ENCODE data around the gene CACFD1. TPM values are rescaled to one million over a fixed set of nuclear protein-coding genes. Genes with fewer than 3 reads are reported as not detected.

The CACFD1 gene
- polyA plus RNA-seq, 1 donor, result 27.3 TPM

GRCh38 chr9:133491656-133491925 is 31.8 kb downstream of the CACFD1 start:
- H3K27ac ChIP-seq (ENCODE audit: low read length), result no peak overlapping the region
- WGBS (ENCODE audit: insufficient coverage, low lambda C conversion rate), result no CpG with 5 or more reads among the region's 8 CpGs
- no peak overlapping the region for H3K4me3 ChIP-seq (ENCODE audit: low read length)
- no peaks in the 10 kb centered on the region for H3K9me3 ChIP-seq (ENCODE audit: control insufficient read depth, low read depth, low read length)
- H3K27me3 ChIP-seq (ENCODE audit: control insufficient read depth, insufficient read depth, low read length), result peaks cover 3% of the 10 kb centered on the region
- H3K4me1 ChIP-seq (ENCODE audit: control insufficient read depth, insufficient read depth, low read length), result peaks cover under 1% of the 10 kb centered on the region
- no peak for DNase-seq
- H3K36me3 ChIP-seq (ENCODE audit: control insufficient read depth, insufficient read depth, low read length), result no peaks in the 10 kb centered on the region

GRCh38 chr9:133492061-133493021 is 32.6 kb downstream of the CACFD1 start:
- H3K36me3 ChIP-seq (ENCODE audit: control insufficient read depth, insufficient read depth, low read length), result no peaks in the 10 kb centered on the region
- no peaks in the 10 kb centered on the region for H3K9me3 ChIP-seq (ENCODE audit: control insufficient read depth, low read depth, low read length)
- DNase-seq, result no peak
- H3K4me1 ChIP-seq (ENCODE audit: control insufficient read depth, insufficient read depth, low read length), result peaks cover 2% of the 10 kb centered on the region
- no peak overlapping the region for H3K4me3 ChIP-seq (ENCODE audit: low read length)
- no peak overlapping the region for H3K27ac ChIP-seq (ENCODE audit: low read length)
- H3K27me3 ChIP-seq (ENCODE audit: control insufficient read depth, insufficient read depth, low read length), result peaks cover 3% of the 10 kb centered on the region
- no CpG with 5 or more reads among the region's 33 CpGs for whole genome bisulfite sequencing (ENCODE audit: insufficient coverage, low lambda C conversion rate)

- Histone ChIP-seq H3K27me3 (ENCODE audit: control insufficient read depth, insufficient read depth, low read length) (peaks cover 3% of the 10 kb centered on the region), H3K36me3 (ENCODE audit: control insufficient read depth, insufficient read depth, low read length) (no peaks in the 10 kb centered on the region), H3K4me1 (ENCODE audit: control insufficient read depth, insufficient read depth, low read length) (peaks cover 2% of the 10 kb centered on the region), H3K27ac (ENCODE audit: low read length) (no peak overlapping the region), H3K9me3 (ENCODE audit: control insufficient read depth, low read depth, low read length) (no peaks in the 10 kb centered on the region), H3K4me3 (ENCODE audit: low read length) (no peak overlapping the region)
- no peak for DNase-seq
- WGBS (ENCODE audit: insufficient coverage, low lambda C conversion rate), result no CpG with 5 or more reads among the region's 11 CpGs
Observed at GRCh38 chr9:133493428-133493827, 33.6 kb downstream of the CACFD1 start.

GRCh38 chr9:133493845-133494540 is 34.2 kb downstream of the CACFD1 start:
- no CpG with 5 or more reads among the region's 23 CpGs for WGBS (ENCODE audit: insufficient coverage, low lambda C conversion rate)
- no peak for DNase-seq
- no peak overlapping the region for H3K27ac ChIP-seq (ENCODE audit: low read length)
- no peaks in the 10 kb centered on the region for H3K36me3 ChIP-seq (ENCODE audit: control insufficient read depth, insufficient read depth, low read length)
- peaks cover 2% of the 10 kb centered on the region for H3K4me1 ChIP-seq (ENCODE audit: control insufficient read depth, insufficient read depth, low read length)
- peaks cover 6% of the 10 kb centered on the region for H3K27me3 ChIP-seq (ENCODE audit: control insufficient read depth, insufficient read depth, low read length)
- no peak overlapping the region for H3K4me3 ChIP-seq (ENCODE audit: low read length)
- no peaks in the 10 kb centered on the region for H3K9me3 ChIP-seq (ENCODE audit: control insufficient read depth, low read depth, low read length)

GRCh38 chr9:133494636-133495326 is 35.0 kb downstream of the CACFD1 start:
- no peak overlapping the region for H3K4me3 ChIP-seq (ENCODE audit: low read length)
- peaks cover 9% of the 10 kb centered on the region for H3K27me3 ChIP-seq (ENCODE audit: control insufficient read depth, insufficient read depth, low read length)
- no CpG with 5 or more reads among the region's 24 CpGs for WGBS (ENCODE audit: insufficient coverage, low lambda C conversion rate)
- H3K27ac ChIP-seq (ENCODE audit: low read length), result no peak overlapping the region
- DNase-seq, result no peak
- peaks cover 4% of the 10 kb centered on the region for H3K4me1 ChIP-seq (ENCODE audit: control insufficient read depth, insufficient read depth, low read length)
- no peaks in the 10 kb centered on the region for H3K9me3 ChIP-seq (ENCODE audit: control insufficient read depth, low read depth, low read length)
- H3K36me3 ChIP-seq (ENCODE audit: control insufficient read depth, insufficient read depth, low read length), result no peaks in the 10 kb centered on the region

- WGBS (ENCODE audit: insufficient coverage, low lambda C conversion rate), result 100% methylated on average over 1 of the region's 24 CpGs
- no peaks in the 10 kb centered on the region for H3K9me3 ChIP-seq (ENCODE audit: control insufficient read depth, low read depth, low read length)
- no peak for DNase-seq
- no peak overlapping the region for H3K4me3 ChIP-seq (ENCODE audit: low read length)
- H3K27me3 ChIP-seq (ENCODE audit: control insufficient read depth, insufficient read depth, low read length), result peaks cover 7% of the 10 kb centered on the region
- H3K36me3 ChIP-seq (ENCODE audit: control insufficient read depth, insufficient read depth, low read length), result no peaks in the 10 kb centered on the region
- no peak overlapping the region for H3K27ac ChIP-seq (ENCODE audit: low read length)
- H3K4me1 ChIP-seq (ENCODE audit: control insufficient read depth, insufficient read depth, low read length), result peaks cover 4% of the 10 kb centered on the region
Observed at GRCh38 chr9:133495327-133496293, 35.8 kb downstream of the CACFD1 start.

GRCh38 chr9:133496861-133497842 is 37.4 kb downstream of the CACFD1 start:
- Histone ChIP-seq H3K4me3 (ENCODE audit: low read length) (no peak overlapping the region), H3K27me3 (ENCODE audit: control insufficient read depth, insufficient read depth, low read length) (peaks cover 7% of the 10 kb centered on the region), H3K36me3 (ENCODE audit: control insufficient read depth, insufficient read depth, low read length) (no peaks in the 10 kb centered on the region), H3K9me3 (ENCODE audit: control insufficient read depth, low read depth, low read length) (peaks cover 3% of the 10 kb centered on the region), H3K27ac (ENCODE audit: low read length) (no peak overlapping the region), H3K4me1 (ENCODE audit: control insufficient read depth, insufficient read depth, low read length) (peaks cover 4% of the 10 kb centered on the region)
- WGBS (ENCODE audit: insufficient coverage, low lambda C conversion rate), result no CpG with 5 or more reads among the region's 35 CpGs
- no peak for DNase-seq

GRCh38 chr9:133499132-133499891 is 39.5 kb downstream of the CACFD1 start:
- no peaks in the 10 kb centered on the region for H3K36me3 ChIP-seq (ENCODE audit: control insufficient read depth, insufficient read depth, low read length)
- H3K27me3 ChIP-seq (ENCODE audit: control insufficient read depth, insufficient read depth, low read length), result peaks cover 9% of the 10 kb centered on the region
- H3K4me1 ChIP-seq (ENCODE audit: control insufficient read depth, insufficient read depth, low read length), result peaks cover 4% of the 10 kb centered on the region
- DNase-seq, result no peak
- no peak overlapping the region for H3K4me3 ChIP-seq (ENCODE audit: low read length)
- H3K9me3 ChIP-seq (ENCODE audit: control insufficient read depth, low read depth, low read length), result peaks cover 6% of the 10 kb centered on the region
- no peak overlapping the region for H3K27ac ChIP-seq (ENCODE audit: low read length)
- WGBS (ENCODE audit: insufficient coverage, low lambda C conversion rate), result no CpG with 5 or more reads among the region's 19 CpGs

Measured in large intestine (tissue), 3 donors.